GF-D8 (cell line): ENCODE results near the gene PTPN11.
"Not testable (repeated sequence)": the region's sequence is repeated elsewhere in the genome, so short reads cannot be mapped to it uniquely, and the experiment has no call there.

Experiments
- DNase-seq: peaks from one replicate; lab custom pipeline; 2025; lab: John Stamatoyannopoulos, UW

PTPN11 gene

GRCh38 chr12:112409064-112409905 lies 9.5 kb upstream of the PTPN11 start, which contains the start of gene RPL6:
TSS of gene RPL6 (minus strand) at chr12:112409605. CDS start at chr12:112408656, 949 bp downstream.
- DNase-seq = peak; percentile 85

GRCh38 chr12:112409906-112410244 lies 8.9 kb upstream of the PTPN11 start:
- no peak for DNase-seq

- DNase-seq = peak; percentile 62
Measured at GRCh38 chr12:112413855-112414625, 4.7 kb upstream of the PTPN11 start.

GRCh38 chr12:112415457-112415856 lies 3.3 kb upstream of the PTPN11 start:
- DNase-seq = not testable (repeated sequence)

- no peak for DNase-seq
Measured at GRCh38 chr12:112418273-112418607, 507 bp upstream of the PTPN11 start.

- DNase-seq = peak; percentile 61
Measured at GRCh38 chr12:112419297-112420133, 768 bp downstream of the PTPN11 start.

DNA sequence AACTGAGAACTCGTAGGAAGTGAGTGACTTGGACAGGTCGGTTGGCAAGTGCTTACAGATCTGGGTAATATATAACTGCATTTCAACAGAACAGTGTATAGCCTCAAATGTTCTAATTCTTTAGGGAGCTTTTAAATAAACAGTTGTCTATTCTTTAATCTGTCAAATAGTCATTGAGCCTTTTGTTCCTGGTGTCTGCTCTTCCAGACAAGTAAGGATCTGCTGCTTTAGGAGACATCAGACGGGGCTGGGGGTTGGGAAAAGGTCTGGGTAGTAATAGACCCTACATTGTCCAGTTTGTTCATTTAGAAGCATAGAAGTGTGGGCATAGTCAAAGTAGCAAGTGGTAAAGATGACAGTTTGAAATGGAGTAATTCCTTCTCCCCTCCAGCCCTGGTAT lies 2.0 kb downstream of the PTPN11 start:
- no peak for DNase-seq

- no peak for DNase-seq
Measured at GRCh38 chr12:112421363-112421762, 2.6 kb downstream of the PTPN11 start.

- DNase-seq = no peak
Measured at GRCh38 chr12:112422531-112422930, 3.8 kb downstream of the PTPN11 start.

DNA sequence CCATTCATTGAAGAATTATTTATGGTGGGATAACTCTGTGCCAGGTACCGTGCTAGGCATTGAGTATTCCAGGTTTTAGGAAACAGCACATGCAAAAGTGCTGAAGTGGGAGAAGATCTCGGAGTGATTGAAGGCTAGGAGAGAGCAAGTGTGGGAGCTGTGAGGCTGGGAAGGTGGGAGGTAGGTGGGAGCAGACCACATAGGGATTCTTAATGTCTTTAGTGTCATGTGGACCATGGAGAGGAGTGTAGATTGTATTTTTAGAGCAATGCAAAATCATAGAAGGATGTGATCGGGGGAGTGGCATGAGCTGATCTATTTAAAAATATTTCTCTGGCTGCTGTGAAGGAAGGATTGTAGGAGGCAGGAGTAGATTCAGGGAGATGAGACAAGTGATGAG lies 5.4 kb downstream of the PTPN11 start:
- no peak for DNase-seq

DNA sequence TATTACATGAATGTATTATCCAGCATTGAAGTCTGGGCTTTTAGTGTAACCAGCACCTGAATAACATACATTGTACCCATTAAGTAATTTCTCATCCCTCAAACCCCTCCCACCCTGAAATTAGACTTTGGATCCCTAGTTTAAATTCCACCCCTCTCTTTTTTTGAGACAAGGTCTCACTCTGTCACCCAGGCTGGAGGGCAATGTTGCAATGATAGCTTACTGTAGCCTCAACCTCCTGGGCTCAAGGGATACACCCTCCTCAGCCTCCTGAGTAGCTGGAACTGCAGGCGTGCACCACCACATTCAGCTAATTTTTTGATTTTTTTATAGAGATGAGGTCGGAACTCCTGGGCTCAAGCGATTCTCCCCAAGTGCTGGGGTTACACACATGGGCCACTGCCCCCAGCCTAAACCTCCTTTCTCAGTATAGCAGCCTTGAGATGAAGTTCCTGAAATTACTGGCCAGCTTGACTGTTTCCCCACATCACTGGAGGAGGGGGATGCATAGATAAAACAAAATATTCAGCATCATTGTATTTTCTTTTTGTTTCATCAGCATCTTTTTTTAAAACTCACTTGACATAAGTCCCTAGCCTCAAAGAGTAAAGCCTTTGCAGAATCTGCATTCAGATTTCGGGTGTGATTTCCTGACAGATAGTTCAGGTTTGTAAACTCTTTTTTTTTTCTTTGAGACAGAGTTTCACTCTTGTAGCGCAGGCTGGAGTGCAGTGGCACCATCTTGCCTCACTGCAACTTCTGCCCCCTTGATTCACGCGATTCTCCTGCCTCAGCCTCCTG lies 7.0 kb downstream of the PTPN11 start:
- DNase-seq = no peak

DNA sequence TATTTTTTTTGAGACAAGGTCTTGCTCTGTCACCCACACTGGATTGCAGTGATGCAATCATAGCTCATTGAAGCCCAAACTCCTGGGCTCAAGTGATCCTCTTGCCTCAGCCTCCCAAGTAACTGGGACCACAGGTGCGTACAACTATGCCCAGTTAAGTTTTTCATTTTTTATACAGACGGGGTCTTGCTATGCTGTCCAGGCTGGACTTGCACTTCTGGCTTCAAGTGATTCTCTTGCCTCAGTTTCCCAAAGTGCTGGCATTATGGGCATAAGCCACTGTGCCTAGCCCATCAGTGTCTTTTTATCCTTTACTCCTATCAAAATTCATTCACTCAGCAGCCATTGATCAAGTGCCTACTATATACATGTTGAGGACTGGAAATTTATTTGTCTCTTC lies 9.0 kb downstream of the PTPN11 start:
- DNase-seq = no peak

DNA sequence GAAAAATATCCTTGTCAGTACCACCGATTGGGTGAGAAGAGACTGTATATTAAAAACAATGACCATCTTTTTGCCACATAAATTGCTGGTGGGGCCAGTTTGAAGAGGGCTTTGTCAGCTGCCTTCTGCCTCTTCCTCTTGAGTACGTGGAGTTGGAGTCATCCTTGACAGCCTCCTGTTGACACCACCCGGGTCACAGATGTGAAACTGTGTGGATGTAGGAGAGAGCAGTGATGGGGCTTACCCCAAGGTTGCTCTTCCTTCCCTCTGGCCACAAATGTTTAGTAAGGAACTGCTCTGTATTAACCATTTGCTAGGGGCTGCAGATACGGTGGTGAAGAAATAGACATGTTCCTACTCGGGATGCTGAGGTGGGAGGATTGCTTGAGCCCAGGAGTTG lies 12.2 kb downstream of the PTPN11 start:
- no peak for DNase-seq

GRCh38 chr12:112431965-112432364 lies 13.2 kb downstream of the PTPN11 start:
- DNase-seq = no peak

- no peak for DNase-seq
Measured at GRCh38 chr12:112433551-112433950, 14.8 kb downstream of the PTPN11 start.

GRCh38 chr12:112438645-112439044 lies 19.9 kb downstream of the PTPN11 start:
- not testable (repeated sequence) for DNase-seq

- no peak for DNase-seq
Measured at GRCh38 chr12:112439769-112440168, 21.0 kb downstream of the PTPN11 start.

DNA sequence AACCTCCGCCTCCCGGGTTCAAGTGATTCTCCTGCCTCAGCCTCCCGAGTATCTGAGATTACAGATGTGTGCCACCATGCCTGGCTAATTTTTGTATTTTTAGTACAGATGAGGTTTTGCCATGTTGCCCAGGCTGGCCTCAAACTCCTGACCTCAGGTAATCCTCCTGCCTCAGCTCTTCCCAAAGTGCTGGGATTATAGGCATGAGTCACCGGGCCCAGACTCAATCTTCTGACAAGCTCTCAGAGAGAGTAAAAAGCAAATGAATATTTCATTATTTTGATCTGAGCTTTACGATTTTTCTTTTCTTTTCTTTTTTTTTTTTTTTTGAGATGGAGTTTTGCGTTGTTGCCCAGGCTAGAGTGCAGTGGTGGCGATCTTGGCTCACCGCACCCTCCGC lies 21.9 kb downstream of the PTPN11 start:
- DNase-seq = not testable (repeated sequence)

GRCh38 chr12:112443916-112444315 lies 25.2 kb downstream of the PTPN11 start:
- DNase-seq = no peak

GRCh38 chr12:112446008-112446725 lies 27.4 kb downstream of the PTPN11 start:
- DNase-seq = no peak

- DNase-seq = peak; percentile 80
Measured at GRCh38 chr12:112447106-112447505, 28.4 kb downstream of the PTPN11 start.
